HG02981 (cell line): ENCODE data around the gene WASHC2C.
"Not testable (repeated sequence)": the region's sequence is repeated elsewhere in the genome, so short reads cannot be mapped to it uniquely, and the experiment has no call there.

Source experiments
- ATAC-seq: cut with Tn5 transposase; IDR thresholded peaks from one replicate; pipeline ENCODE4 v1.9.1; 2021; ENCODE audit warnings: mild to moderate bottlenecking, moderate library complexity; ENCODE audit not compliant: unreplicated experiment

Gene WASHC2C

GRCh38 chr10:45768334-45768733, 41.3 kb downstream of the WASHC2C start:
- not testable (repeated sequence) for ATAC-seq

- ATAC-seq = not testable (repeated sequence)
Observed at GRCh38 chr10:45771757-45772461, 44.8 kb downstream of the WASHC2C start.

DNA sequence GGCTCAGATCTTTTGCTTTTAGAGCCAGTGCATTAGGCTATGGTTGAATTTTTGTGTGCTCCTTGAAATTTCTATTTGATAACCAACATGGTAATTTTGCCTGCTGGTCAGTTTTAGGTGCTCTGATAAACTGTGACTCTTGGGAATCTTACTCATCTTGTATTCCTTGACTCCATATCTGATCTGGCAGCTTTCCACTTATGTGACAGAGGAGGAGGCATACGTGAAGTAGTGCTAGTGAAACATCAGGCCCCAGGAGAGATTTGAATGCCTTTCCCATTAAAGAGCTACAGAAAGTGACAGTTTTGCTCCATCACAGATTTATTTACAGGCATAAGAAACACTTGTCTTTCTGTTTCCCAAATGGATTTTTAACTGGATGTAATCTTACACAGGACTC, 59.2 kb downstream of the WASHC2C start:
- ATAC-seq = not testable (repeated sequence)

- not testable (repeated sequence) for ATAC-seq
Observed at GRCh38 chr10:45787212-45787741, 60.2 kb downstream of the WASHC2C start.

- ATAC-seq = not testable (repeated sequence)
Observed at GRCh38 chr10:45789991-45790390, 62.9 kb downstream of the WASHC2C start.

- not testable (repeated sequence) for ATAC-seq
Observed at GRCh38 chr10:45790694-45791426, 63.8 kb downstream of the WASHC2C start.

DNA sequence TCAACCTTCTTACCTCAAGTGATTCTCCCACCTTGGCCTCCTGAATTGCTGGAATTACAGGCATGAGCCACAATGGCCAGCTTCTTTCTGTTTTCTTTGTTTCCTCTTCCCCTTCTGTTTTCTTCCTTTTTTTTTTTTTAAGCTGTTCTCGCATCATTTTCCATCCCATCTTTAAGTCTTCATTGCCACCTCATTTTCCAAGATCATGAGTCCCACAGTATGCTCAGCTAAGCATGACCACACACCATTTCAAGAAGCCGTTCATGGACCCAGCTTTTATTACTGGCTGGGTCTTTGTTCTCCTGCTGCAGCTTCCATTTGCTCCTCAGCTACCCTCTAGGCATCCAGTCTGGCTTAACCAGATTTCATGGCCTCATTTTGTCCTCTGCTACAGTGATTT, 67.7 kb downstream of the WASHC2C start:
- ATAC-seq = not testable (repeated sequence)

DNA sequence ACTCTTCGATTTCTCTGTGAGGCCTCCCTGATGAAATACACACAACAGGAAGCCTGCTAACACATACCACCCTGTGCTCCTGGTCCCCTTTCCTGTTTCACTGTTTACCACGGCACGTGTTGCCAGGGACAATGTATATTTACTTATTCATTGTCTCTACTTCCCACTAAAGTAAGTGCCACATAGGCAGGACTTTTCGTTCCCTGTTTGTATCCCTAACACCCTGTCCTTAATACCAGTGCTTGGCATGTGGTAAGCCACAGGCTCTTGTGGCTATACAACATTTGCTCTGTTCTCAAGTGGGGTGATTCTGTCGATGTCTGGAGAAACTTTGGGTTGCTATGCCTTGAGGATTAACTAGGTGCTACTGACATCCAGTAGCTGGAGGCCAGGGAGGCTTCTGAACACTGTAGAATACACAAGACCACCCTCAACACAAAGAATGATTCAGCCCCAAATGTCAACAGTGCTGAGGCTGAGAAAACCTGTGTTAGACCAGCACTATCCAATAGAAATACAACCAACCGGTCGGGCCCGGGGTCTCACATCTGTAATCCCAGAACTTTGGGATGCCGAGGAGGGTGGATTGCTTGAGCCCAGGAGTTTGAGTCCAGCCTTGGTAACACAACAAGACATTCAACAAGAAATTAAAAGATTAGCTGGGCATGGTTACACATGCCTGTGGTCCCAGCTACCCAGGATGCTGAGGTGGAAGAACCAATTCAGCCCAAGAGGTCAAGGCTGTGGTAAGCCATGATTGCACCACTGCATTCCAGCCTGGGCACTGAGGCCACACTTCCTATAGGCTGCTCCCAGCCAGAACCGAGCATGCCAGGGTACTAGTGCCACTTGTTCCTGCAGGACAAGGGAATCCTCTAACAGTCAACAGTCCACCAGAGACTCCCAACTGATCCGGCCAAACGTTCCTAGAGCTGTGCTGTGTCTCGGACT, 76.3 kb downstream of the WASHC2C start:
- ATAC-seq = not testable (repeated sequence)

DNA sequence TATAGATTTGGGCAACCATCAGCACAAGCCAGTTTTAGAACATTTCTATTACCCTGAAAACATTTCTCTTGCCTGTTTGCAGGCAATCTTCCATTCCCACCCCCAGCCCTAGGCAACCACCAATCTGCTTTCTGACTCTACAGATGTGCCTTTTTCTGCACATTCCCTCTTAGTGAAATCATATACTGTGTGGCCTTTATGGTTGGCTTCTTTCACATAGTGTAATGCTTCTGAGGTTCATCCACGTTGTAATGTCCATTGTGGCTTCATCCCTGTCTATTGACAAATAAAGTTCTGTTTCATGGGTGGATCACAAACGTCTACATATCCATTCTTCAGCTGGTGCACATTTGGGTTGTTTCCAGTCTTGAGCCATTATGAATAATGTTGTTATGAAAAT, 77.9 kb downstream of the WASHC2C start:
- not testable (repeated sequence) for ATAC-seq

- ATAC-seq = no peak
Observed at GRCh38 chr10:45809837-45810236, 82.8 kb downstream of the WASHC2C start.

DNA sequence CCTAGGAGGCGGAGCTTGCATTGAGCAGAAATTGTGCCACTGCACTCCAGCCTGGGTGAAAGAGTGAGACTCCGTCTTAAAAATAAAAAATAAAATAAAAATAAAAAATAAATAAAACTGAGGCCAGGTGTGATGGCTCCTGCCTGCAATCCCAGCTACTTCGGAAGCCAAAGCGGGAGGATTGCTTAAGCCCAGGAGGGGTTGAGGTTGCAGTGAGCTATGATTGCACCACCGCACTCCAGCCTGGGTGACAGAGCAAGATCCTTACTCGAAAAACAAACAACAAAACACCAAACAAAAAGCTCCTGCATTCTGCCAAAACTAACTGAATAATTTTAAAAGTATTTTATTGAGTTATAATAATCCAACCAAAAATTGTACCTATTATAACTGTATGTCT, 84.0 kb downstream of the WASHC2C start:
- ATAC-seq = no peak

DNA sequence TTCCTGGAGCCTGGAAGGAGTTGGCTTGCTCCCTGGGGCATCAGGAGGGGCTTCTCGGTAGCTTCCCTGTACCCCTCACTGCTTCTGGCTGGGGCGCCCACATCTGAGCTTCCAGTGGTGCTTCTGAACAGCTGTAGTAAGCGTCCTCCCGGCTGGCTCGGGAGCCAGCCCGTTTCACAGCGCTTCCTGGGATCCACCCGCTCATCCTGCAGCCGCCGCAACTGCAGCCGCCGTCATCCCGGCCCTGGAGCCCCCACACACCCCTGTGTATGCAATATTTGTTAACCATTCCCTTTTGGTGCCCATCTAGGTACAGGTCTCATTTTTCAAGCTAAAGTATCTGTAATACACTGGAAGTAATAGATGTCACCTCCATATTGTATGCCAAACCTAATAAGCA, 85.9 kb downstream of the WASHC2C start:
- not testable (repeated sequence) for ATAC-seq

DNA sequence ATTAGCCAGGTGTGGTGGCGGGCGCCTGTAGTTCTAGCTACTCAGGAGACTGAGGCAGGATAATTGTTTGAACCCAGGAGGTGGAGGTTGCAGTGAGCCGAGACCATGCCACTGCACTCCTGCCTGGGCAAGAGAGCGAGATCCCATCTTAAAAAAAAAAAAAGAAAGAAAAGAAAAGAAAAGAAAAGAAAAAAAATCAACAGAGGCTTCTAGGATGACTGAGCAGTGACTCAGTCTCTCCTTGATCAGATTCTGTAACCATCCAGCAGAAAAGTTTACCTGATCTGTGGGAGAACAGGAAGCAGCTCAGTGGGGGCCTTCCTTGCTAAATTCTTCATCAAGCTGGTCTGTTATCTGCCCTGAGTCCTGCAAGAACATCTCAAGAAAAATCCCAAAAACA, 87.1 kb downstream of the WASHC2C start:
- not testable (repeated sequence) for ATAC-seq

DNA sequence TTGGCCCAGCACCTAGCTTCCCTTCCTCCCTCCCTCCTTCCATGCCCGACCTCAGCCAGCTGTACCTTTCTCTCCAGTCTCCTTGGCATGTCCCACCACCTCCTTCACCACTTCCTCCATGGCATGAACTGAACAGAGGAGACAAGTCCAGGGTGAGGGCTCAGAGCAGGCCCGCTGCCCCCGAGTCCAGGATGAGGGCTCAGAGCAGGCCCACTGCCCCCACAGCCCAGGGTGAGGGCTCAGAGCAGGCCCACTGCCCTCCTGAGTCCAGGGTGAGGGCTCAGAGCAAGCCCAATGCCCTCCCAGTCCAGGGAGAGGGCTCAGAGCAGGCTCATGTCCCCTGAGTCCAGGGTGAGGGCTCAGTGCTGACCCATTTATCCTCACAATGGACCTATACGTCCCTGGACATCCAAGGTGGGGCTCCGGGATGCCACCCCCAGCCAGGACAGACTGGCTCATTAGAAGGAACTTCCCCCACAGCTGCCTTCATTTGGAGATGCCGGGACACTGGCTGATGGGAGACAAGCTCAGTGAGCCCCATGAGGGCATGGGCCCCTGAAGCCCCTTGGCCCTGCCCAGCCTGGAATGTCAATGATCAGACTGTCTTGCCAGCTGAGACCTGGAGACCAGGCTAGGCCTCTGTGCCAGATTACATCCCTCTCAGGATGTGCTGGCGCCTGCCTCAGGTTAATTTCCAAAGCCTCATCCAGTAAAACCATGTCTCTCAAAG, 90.2 kb downstream of the WASHC2C start:
- ATAC-seq = no peak

- ATAC-seq = no peak
Observed at GRCh38 chr10:45817912-45818311, 90.8 kb downstream of the WASHC2C start.

DNA sequence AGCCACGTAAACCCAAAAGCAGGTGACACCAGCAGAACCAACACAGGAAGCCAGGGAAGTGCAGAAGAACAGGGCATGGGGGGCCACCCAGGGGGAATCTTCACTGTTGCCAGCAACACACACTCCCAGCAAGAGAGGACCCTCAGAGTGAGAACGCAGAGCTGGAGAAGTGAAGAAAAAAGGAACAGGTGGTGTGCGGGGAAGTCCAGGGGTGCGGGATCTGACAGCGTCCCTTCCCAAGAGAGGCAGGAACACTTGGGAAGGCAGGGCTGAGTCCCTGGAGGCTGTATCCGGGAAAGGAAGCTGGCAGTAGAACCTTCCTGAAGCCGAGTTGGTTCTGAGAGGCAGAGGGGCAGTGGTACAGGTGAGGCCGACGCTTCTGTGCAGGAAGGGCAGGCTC, 92.5 kb downstream of the WASHC2C start:
- ATAC-seq = no peak

DNA sequence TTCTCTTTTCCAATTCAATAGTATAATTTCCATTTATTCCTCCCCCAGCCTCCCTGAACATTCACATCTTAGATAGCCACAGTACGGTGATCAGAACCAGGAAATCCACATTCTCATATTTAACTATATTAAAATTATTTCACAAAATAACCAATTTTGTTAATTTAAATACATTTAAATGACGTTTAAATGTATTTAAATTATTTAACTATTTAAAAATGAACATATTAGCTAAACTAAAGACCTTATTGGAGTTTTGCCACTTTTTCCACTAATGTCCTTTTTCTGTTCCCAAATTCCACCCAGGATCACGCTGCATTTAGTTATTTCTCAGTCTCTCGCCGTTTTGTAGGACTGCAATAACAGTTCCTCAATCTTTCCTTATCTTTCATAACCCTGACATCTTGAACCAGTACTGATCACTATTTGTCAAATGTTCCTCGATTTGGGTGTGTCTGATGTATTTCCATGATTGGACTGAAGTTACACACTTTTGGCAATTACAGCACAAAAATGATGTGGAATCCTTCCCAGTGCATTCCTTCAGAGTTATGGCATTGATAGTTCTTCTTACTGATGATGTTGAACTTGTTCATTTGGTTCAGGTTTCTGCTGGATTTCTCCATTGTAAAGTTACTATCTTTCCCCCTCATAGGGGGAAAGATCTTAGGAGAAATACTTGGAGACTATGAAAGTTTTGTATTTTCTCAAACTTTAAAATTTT, 93.2 kb downstream of the WASHC2C start:
- not testable (repeated sequence) for ATAC-seq

GRCh38 chr10:45822918-45823317, 95.9 kb downstream of the WASHC2C start:
- not testable (repeated sequence) for ATAC-seq
